K562 (cell line): ENCODE results near the gene CLCNKB. TPM values are rescaled to one million over a fixed set of nuclear protein-coding genes. Genes with fewer than 3 reads are reported as not detected.

Experiments used
- ELF2 ChIP-seq: fragments of 250-450 bp; sonication (Bioruptor Pico); IDR thresholded peaks from 2 replicates; pipeline ENCODE4 v1.5.0; 2021; ENCODE audit warnings: mild to moderate bottlenecking
- ESRRA ChIP-seq: fragments of 450-650 bp; IDR thresholded peaks from 2 replicates; pipeline ENCODE4 v1.6.1; 2014; ENCODE audit warnings: low read depth, mild to moderate bottlenecking, moderate library complexity, borderline replicate concordance
- HDAC6 ChIP-seq: IDR thresholded peaks from 2 replicates; pipeline ENCODE4 v1.6.1; 2012; ENCODE audit warnings: low read depth, mild to moderate bottlenecking, control low read depth, inconsistent platforms, low read length, moderate library complexity
- KAT2B ChIP-seq: IDR thresholded peaks from one replicate; pipeline ENCODE4 v1.6.1; 2012; ENCODE audit warnings: low read depth, mild to moderate bottlenecking, control low read depth, inconsistent platforms, low read length, moderate library complexity
- PYGO2 ChIP-seq: fragments of 450-650 bp; IDR thresholded peaks from 2 replicates; pipeline ENCODE4 v1.6.1; 2016; ENCODE audit warnings: mild to moderate bottlenecking, missing genetic modification characterization, moderate library complexity, missing compliant biosample characterization
- RCOR1 ChIP-seq, 2 experiments: IDR thresholded peaks; 2 replicates each; pipeline ENCODE4 v1.6.1; 2012; ENCODE audit warnings: low read depth in 2 of 2, low read length in 2 of 2, borderline replicate concordance in 1 of 2, improper control_type of control experiment in 1 of 2
- SMARCA5 ChIP-seq: fragments of 450-650 bp; IDR thresholded peaks from 2 replicates; pipeline ENCODE4 v1.6.1; 2016
- STAG1 ChIP-seq: sonication (generic); formaldehyde crosslinking; IDR thresholded peaks from 2 replicates; pipeline ENCODE4 v1.5.0; 2020; ENCODE audit warnings: missing genetic modification reagents, borderline replicate concordance
- TEAD4 ChIP-seq, 2 experiments: sonication (generic) in 1 of 2; formaldehyde crosslinking in 1 of 2; IDR thresholded peaks; 2 replicates each; pipeline versions ENCODE4 v1.6.1 to v1.8.0; 2012 to 2022; ENCODE audit warnings: borderline replicate concordance in 1 of 2, inconsistent platforms in 1 of 2, low read length in 1 of 2, mild to moderate bottlenecking in 1 of 2, missing genetic modification reagents in 1 of 2
- U2AF2 ChIP-seq: fragments of 200-400 bp; formaldehyde crosslinking; optimal IDR thresholded peaks from 2 replicates; pipeline ENCODE3; 2017; ENCODE audit warnings: low read depth, mild to moderate bottlenecking, low read length
- USF1 ChIP-seq: sonication (generic); formaldehyde crosslinking; IDR thresholded peaks from 2 replicates; pipeline ENCODE4 v1.9.0; 2022; ENCODE audit warnings: mild to moderate bottlenecking, missing genetic modification reagents
- ZBTB34 ChIP-seq: fragments of 250-450 bp; sonication (Bioruptor Pico); IDR thresholded peaks from 2 replicates; pipeline ENCODE4 v1.8.0; 2021; ENCODE audit warnings: mild to moderate bottlenecking, moderate library complexity
- ZEB2 ChIP-seq: fragments of 450-650 bp; IDR thresholded peaks from 2 replicates; pipeline ENCODE4 v1.6.1; 2016
- ZKSCAN1 ChIP-seq: fragments of 150-350 bp; IDR thresholded peaks from 2 replicates; pipeline ENCODE4 v1.6.1; 2016; ENCODE audit warnings: low read depth, low read length
- ZNF12 ChIP-seq: sonication (generic); formaldehyde crosslinking; IDR thresholded peaks from 2 replicates; pipeline ENCODE4 v1.4.0; 2020; ENCODE audit warnings: mild to moderate bottlenecking, missing genetic modification reagents
- ZNF143 ChIP-seq: sonication (generic); formaldehyde crosslinking; IDR thresholded peaks from 2 replicates; pipeline ENCODE4 v1.9.0; 2022; ENCODE audit warnings: mild to moderate bottlenecking, missing genetic modification reagents
- ZNF668 ChIP-seq: fragments of 250-450 bp; sonication (Bioruptor Pico); IDR thresholded peaks from 2 replicates; pipeline ENCODE4 v1.8.0; 2022; ENCODE audit warnings: mild to moderate bottlenecking, inconsistent platforms
- polyA plus RNA-seq, 8 experiments: library from polyadenylated mRNA; depleted of rRNA in 4 of 8; stranded (reverse) in 5 of 8; unstranded in 3 of 8; fragments of >200 nt; fragmentation: Nextera tagmentation in 2 of 8; fragmentation: Illumina TruSeq in 1 of 8; extraction: Ambion mirVana in 2 of 8; extraction: Trizol in 1 of 8; gene quantifications; 2 replicates each; pipeline versions ENCODE4 v1.2.1 to v1.2.3, GENCODE V29; 2011 to 2014; ENCODE audit warnings: inconsistent platforms in 1 of 8, missing spikeins in 1 of 8
- total RNA-seq, 7 experiments: library from RNA; depleted of rRNA in 6 of 7; stranded (reverse); fragments of >200 nt in 6 of 7; fragmentation: Illumina TruSeq in 2 of 7; extraction: Trizol in 2 of 7; gene quantifications; 2 replicates each; pipeline versions ENCODE4 v1.2.1 to v1.2.3, GENCODE V29; 2011 to 2021; ENCODE audit warnings: low replicate concordance in 1 of 7

Gene CLCNKB
- total and polyA plus RNA-seq, 9 of the 15 experiments (the other 6 are each of a cell fraction or from before 2014, with no cell fraction given): 0.08 to 1.7 (median 0.64) TPM

- TF ChIP-seq TEAD4 (IDR thresholded peaks at IDR 0.05; ENCODE audit: low read length) (no peak), TEAD4 (CRISPR knock-in tag; IDR thresholded peaks at IDR 0.05; ENCODE audit: borderline replicate concordance) (no peak), ZNF12 (CRISPR knock-in tag) (no peak), ZNF143 (CRISPR knock-in tag) (0 out of 2 replicates have a peak, but pooled peaks have one; percentile 24), ZEB2 (no peak), HDAC6 (no peak), STAG1 (CRISPR knock-in tag) (no peak), ESRRA (peak; percentile 97), ZBTB34 (CRISPR knock-in tag) (no peak), RCOR1 (IDR thresholded peaks at IDR 0.05; ENCODE audit: borderline replicate concordance in 1 of 2, low read depth in 2 of 2, low read length in 2 of 2) (peak in 1 of 2 experiments; percentile 36; a peak in 1 of 4 replicates), ZNF668 (CRISPR knock-in tag) (no peak), USF1 (CRISPR knock-in tag) (no peak), KAT2B (no peak), ELF2 (no peak), U2AF2 (no peak), ZKSCAN1 (0 out of 2 replicates have a peak, but pooled peaks have one; percentile 24), PYGO2 (tag) (no peak), SMARCA5 (peak; percentile 75)
These were observed 27.2 kb downstream of the CLCNKB start (continued) for GRCh38 chr1:16070640-16071355.
